Astrocyte of the cerebellum (primary cell): Measurements from ENCODE around the gene NPIPB6.

Experiments used
- DNase-seq: peaks from one replicate; pipeline ENCODE4 v3.0.0-alpha.2; 2011; ENCODE audit warnings: low read depth
- H3K4me3 ChIP-seq: 2 replicates; pipeline ENCODE4 v1.5.1; 2011; ENCODE audit warnings: mild to moderate bottlenecking, low read depth, low read length, moderate library complexity
- in situ Hi-C: cut with HindIII; loops from 2 replicates; pipeline ENCODE4 v1.10.0; 2017; ENCODE audit warnings: low sequenced_read_pairs
- TF ChIP-seq, protein P1 (sequence below): IDR thresholded peaks from 2 replicates; pipeline ENCODE4 v1.5.1; 2012; ENCODE audit warnings: low read length, low read depth, moderate library complexity, mild to moderate bottlenecking; ENCODE audit errors: missing control alignments

The NPIPB6 gene

GRCh38 chr16:28312327-28312726, 51.0 kb downstream of the NPIPB6 start:
- in situ Hi-C loops, result no loop called here
- DNase-seq, result no peak
- TF ChIP-seq, protein P1, sequence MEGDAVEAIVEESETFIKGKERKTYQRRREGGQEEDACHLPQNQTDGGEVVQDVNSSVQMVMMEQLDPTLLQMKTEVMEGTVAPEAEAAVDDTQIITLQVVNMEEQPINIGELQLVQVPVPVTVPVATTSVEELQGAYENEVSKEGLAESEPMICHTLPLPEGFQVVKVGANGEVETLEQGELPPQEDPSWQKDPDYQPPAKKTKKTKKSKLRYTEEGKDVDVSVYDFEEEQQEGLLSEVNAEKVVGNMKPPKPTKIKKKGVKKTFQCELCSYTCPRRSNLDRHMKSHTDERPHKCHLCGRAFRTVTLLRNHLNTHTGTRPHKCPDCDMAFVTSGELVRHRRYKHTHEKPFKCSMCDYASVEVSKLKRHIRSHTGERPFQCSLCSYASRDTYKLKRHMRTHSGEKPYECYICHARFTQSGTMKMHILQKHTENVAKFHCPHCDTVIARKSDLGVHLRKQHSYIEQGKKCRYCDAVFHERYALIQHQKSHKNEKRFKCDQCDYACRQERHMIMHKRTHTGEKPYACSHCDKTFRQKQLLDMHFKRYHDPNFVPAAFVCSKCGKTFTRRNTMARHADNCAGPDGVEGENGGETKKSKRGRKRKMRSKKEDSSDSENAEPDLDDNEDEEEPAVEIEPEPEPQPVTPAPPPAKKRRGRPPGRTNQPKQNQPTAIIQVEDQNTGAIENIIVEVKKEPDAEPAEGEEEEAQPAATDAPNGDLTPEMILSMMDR, result no peak
- no peak overlapping the region for H3K4me3 ChIP-seq

DNA sequence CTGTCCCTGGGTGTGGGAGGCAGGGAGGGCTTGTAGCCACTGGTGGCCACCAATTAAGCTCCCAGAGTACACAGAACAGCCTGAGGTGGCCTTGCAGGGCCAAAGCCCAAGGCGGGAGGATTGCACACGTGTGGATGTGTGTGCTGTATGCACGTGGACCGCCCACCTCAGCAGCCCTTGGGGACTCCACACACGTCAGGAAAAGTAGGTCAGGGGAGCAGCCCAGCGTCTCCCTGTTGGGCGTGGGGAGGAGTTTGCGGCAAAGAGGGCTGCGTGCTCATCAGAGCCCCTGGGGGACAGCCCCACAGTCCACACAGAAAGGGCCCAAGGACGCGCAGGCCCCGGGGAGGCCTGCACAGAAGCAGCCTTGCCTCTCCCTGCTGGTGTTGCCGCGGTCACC, 51.4 kb downstream of the NPIPB6 start:
- in situ Hi-C loops, result no loop called here
- TF ChIP-seq, protein P1, result no peak
- DNase-seq, result no peak
- no peak overlapping the region for H3K4me3 ChIP-seq

DNA sequence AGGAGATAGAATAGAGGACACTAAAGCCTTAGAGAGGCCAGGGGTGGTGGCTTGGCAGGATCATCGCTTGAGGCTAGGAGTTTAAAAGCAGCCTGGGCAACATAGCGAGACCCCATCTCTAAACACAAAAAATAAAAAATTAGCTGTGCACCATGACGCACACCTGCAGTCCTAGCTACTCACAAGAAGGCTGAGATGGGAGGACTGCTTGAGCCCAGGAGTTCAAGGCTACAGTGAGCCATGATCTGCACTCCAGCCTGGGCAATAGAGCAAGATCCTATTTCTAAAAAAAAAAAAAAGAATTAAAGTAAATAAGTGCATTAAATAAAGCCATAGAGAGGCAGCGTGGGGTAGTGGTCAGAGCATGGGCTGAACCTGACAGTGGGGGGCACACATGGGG, 51.9 kb downstream of the NPIPB6 start:
- no peak for DNase-seq
- TF ChIP-seq, protein P1, result no peak
- no peak overlapping the region for H3K4me3 ChIP-seq
- in situ Hi-C loops, result no loop called here

GRCh38 chr16:28310796-28311195, 52.5 kb downstream of the NPIPB6 start:
- no peak overlapping the region for H3K4me3 ChIP-seq
- TF ChIP-seq, protein P1, result no peak
- no peak for DNase-seq
- in situ Hi-C loops, result no loop called here

DNA sequence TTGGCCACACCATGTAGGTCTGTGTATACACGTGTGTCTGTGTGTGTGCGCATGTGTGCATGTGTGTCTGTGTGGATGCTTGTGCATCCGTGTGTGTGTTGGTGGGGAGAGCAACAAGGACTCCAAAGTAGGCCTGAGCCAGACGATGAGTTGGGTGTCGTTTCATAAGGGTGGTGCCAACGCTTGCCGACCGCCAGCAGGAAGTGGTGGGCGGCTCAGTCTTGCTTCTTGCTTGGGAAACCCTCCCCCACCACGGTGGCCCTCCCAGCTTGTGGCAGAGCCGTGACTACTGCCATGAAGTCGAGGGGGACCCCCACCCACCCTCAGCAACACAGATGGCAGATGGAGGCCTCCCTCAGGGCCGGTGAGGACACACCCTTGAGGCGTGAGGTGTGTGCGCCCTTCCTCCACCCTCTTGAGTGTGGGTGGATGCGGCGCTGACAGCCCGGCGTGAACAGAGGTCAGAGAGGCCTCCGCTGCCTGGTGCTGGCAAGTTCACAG, 53.4 kb downstream of the NPIPB6 start:
- no peak for DNase-seq
- TF ChIP-seq, protein P1, result no peak
- H3K4me3 ChIP-seq, result no peak overlapping the region
- in situ Hi-C loops, result no loop called here

DNA sequence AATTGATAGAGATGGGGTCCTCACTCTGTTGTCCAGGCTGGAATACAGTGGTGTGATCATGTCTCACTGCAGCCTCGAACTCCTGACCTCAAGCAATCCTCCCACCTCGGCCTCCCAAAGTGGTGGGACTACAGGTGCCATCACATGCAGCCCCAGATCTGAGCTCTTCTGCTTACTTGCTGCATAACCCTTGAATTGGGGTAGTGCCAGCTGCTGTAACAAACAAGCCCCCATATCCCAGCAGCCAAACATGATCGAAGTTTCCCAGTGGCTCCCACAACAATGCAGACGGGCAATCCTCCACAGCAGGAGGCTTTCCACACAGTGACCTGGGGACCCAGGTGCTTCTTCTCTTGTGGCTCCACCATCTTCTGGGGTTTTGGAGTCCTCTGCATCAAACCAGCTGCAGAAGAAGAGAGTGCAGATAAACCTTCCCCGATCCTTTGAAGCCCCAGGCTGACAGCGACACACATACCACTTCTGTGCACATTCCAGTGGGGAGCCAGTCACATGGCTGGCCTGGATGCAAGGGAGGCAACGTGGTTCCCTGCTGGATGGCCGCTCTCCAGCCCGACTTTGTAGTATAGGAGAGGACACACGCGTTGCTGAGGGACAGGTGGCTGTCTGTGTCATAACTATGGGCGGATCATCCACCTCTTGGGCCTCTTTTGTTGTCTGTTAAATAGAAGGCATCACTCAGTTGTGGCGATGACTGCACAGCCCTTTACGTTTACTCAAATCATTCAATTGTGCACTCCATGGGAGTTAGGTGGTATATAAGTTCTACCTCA, 54.3 kb downstream of the NPIPB6 start:
- in situ Hi-C loops, result no loop called here
- no peak overlapping the region for H3K4me3 ChIP-seq
- TF ChIP-seq, protein P1, result no peak
- DNase-seq, result no peak
